GM23338 (cell line): Measurements from ENCODE around the gene MYH4. TPM values are rescaled to one million over a fixed set of nuclear protein-coding genes. Genes with fewer than 3 reads are reported as not detected.
A peak's percentile ranks its signal among the peaks of the same experiment; 100 is the strongest.

Experiments
- ATAC-seq: fragments of 200-7000 bp; cut with Tn5 transposase; 3 replicates; pipeline ENCODE4 v1.9.1; 2020
- DNase-seq: peaks from one replicate; pipeline ENCODE4 v3.0.0-alpha.2; 2015; ENCODE audit warnings: low spot score
- H2AFZ ChIP-seq: fragments of 200-600 bp; sonication (generic); 2 replicates; pipeline ENCODE4 v1.8.0; 2016; ENCODE audit warnings: antibody characterized with exemption, mild to moderate bottlenecking, moderate library complexity
- H3F3A ChIP-seq: fragments of 200-600 bp; sonication (generic); replicated peaks from 2 replicates; pipeline ENCODE4 v1.8.0; 2017; ENCODE audit warnings: antibody characterized with exemption, mixed run types, low read depth
- H3K27ac ChIP-seq: fragments of 200-600 bp; sonication (generic); 2 replicates; pipeline ENCODE4 v1.6.1; 2016; ENCODE audit warnings: low read depth
- H3K27me3 ChIP-seq: fragments of 200-600 bp; sonication (generic); 2 replicates; pipeline ENCODE4 v1.8.0; 2016; ENCODE audit warnings: mild to moderate bottlenecking, mixed run types, moderate library complexity; ENCODE audit not compliant: insufficient read depth
- H3K36me3 ChIP-seq: fragments of 200-600 bp; sonication (generic); 2 replicates; pipeline ENCODE4 v1.8.0; 2016; ENCODE audit warnings: mild to moderate bottlenecking; ENCODE audit not compliant: insufficient read depth
- H3K4me1 ChIP-seq: fragments of 200-600 bp; sonication (generic); 2 replicates; pipeline ENCODE4 v1.8.0; 2016; ENCODE audit warnings: mild to moderate bottlenecking, moderate library complexity; ENCODE audit not compliant: insufficient read depth
- H3K4me2 ChIP-seq: fragments of 200-600 bp; sonication (generic); 2 replicates; pipeline ENCODE4 v1.7.1; 2017; ENCODE audit warnings: mixed run types
- H3K4me3 ChIP-seq: fragments of 200-600 bp; sonication (generic); 2 replicates; pipeline ENCODE4 v1.6.1; 2016; ENCODE audit warnings: mixed run types
- H3K79me2 ChIP-seq: fragments of 200-600 bp; sonication (generic); replicated peaks from 2 replicates; pipeline ENCODE4 v1.8.0; 2017; ENCODE audit warnings: mild to moderate bottlenecking; ENCODE audit not compliant: insufficient read depth
- H3K9me2 ChIP-seq: fragments of 200-600 bp; sonication (generic); 2 replicates; pipeline ENCODE4 v1.8.0; 2017; ENCODE audit not compliant: insufficient read depth
- H4K20me1 ChIP-seq: fragments of 200-600 bp; sonication (generic); replicated peaks from 2 replicates; pipeline ENCODE4 v1.8.0; 2017; ENCODE audit warnings: mild to moderate bottlenecking; ENCODE audit not compliant: insufficient read depth
- H3K27ac Mint-ChIP-seq: 2 replicates; pipeline ENCODE4 v1.8.0; 2020; ENCODE audit warnings: inconsistent platforms, mild to moderate bottlenecking, moderate library complexity, mixed read lengths
- H3K27me3 Mint-ChIP-seq: 3 replicates; pipeline ENCODE4 v1.8.0; 2022; ENCODE audit warnings: low read depth, mild to moderate bottlenecking, moderate library complexity, mixed read lengths, inconsistent platforms; ENCODE audit not compliant: insufficient read depth, poor library complexity
- H3K36me3 Mint-ChIP-seq: 3 replicates; pipeline ENCODE4 v1.8.0; 2021; ENCODE audit warnings: low read depth, mild to moderate bottlenecking, inconsistent platforms, moderate library complexity, mixed read lengths
- H3K4me1 Mint-ChIP-seq: 3 replicates; pipeline ENCODE4 v1.8.0; 2020; ENCODE audit warnings: mild to moderate bottlenecking, inconsistent platforms, mixed read lengths
- H3K4me3 Mint-ChIP-seq: 3 replicates; pipeline ENCODE4 v1.8.0; 2021; ENCODE audit warnings: moderate library complexity, mild to moderate bottlenecking, inconsistent platforms, mixed read lengths
- H3K9me3 Mint-ChIP-seq: 3 replicates; pipeline ENCODE4 v1.8.0; 2020; ENCODE audit warnings: moderate library complexity, mild to moderate bottlenecking, inconsistent platforms, mixed read lengths
- CREB1 ChIP-seq: fragments of 250-450 bp; sonication (Bioruptor Pico); IDR thresholded peaks from 2 replicates; pipeline ENCODE4 v1.5.0; 2020; ENCODE audit warnings: low read depth, mild to moderate bottlenecking, moderate library complexity
- ETS1 ChIP-seq: IDR thresholded peaks from 2 replicates; pipeline ENCODE4 v1.6.1; 2016; ENCODE audit warnings: antibody characterized with exemption
- EZH2 ChIP-seq: fragments of 200-600 bp; sonication (generic); IDR thresholded peaks from one replicate; pipeline ENCODE4 v1.8.0; 2017; ENCODE audit warnings: antibody characterized with exemption, mild to moderate bottlenecking, low read depth; ENCODE audit not compliant: unreplicated experiment
- EZH2phosphoT487 ChIP-seq: fragments of 200-600 bp; sonication (generic); IDR thresholded peaks from one replicate; pipeline ENCODE4 v1.8.1; 2018; ENCODE audit warnings: antibody characterized with exemption; ENCODE audit not compliant: unreplicated experiment
- JUNB ChIP-seq: IDR thresholded peaks from one replicate; pipeline ENCODE4 v1.6.1; 2016; ENCODE audit warnings: antibody characterized with exemption; ENCODE audit not compliant: unreplicated experiment
- NANOG ChIP-seq: IDR thresholded peaks from 2 replicates; pipeline ENCODE4 v1.6.1; 2016; ENCODE audit warnings: antibody characterized with exemption, borderline replicate concordance
- STAT1 ChIP-seq: IDR thresholded peaks from one replicate; pipeline ENCODE4 v1.6.1; 2016; ENCODE audit warnings: antibody characterized with exemption; ENCODE audit not compliant: unreplicated experiment
- ZNF114 ChIP-seq: fragments of 250-450 bp; sonication (Bioruptor Pico); IDR thresholded peaks from 2 replicates; pipeline ENCODE4 v1.5.0; 2020; ENCODE audit warnings: mild to moderate bottlenecking, moderate library complexity
- ZNF331 ChIP-seq: fragments of 250-450 bp; sonication (Bioruptor Pico); IDR thresholded peaks from 2 replicates; pipeline ENCODE4 v1.5.0; 2020; ENCODE audit warnings: low read depth, mild to moderate bottlenecking, moderate library complexity
- polyA plus RNA-seq: library from polyadenylated mRNA; unstranded; fragments of >200 nt; fragmentation: Nextera tagmentation; extraction: Ambion mirVana; gene quantifications from 2 replicates; pipeline ENCODE4 v1.2.1, GENCODE V29; 2016
- total RNA-seq: library from RNA; depleted of rRNA; stranded (reverse); fragments of >200 nt; shearing (Covaris generic); gene quantifications from 2 replicates; pipeline ENCODE4 v1.2.3, GENCODE V29; 2014
- TF ChIP-seq, protein P1 (sequence below): IDR thresholded peaks from one replicate; pipeline ENCODE4 v1.6.1; 2018; ENCODE audit warnings: antibody characterized with exemption; ENCODE audit not compliant: unreplicated experiment
- TF ChIP-seq, protein P2 (sequence below), 2 experiments: fragments of 200-600 bp in 1 of 2; sonication (generic) in 1 of 2; conservative IDR thresholded peaks; 2 replicates each; pipeline versions ENCODE4 v1.5.1 to v1.6.1; 2016 to 2017; ENCODE audit warnings: antibody characterized with exemption in 2 of 2, low read depth in 2 of 2, mild to moderate bottlenecking in 2 of 2, moderate library complexity in 1 of 2

MYH4 gene
- total and polyA plus RNA-seq, 2 experiments from 2014 or later = not detected

DNA sequence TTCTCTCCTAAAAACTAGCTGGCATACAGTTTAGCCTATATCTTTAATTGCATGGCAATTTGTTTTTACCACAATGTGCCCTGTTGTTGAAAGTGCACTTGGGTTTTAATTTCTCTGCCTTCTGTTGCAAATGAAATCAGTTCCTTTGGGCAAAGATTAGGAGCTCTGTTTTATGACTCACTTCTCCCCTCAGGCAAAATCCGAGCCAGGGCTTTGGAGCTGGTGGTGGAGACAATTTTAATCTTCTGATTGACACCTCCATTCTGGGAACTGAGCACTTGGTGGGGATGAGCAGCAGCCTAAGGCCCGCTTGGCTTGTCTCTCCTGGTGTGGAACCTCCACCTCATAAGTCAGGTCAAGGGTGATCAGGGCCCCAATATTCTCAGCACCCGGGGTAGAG, 34.3 kb downstream of the MYH4 start:
- Mint-ChIP-seq H3K27me3 (no peaks in the 10 kb centered on the region), H3K36me3 (no peaks in the 10 kb centered on the region), H3K9me3 (no peaks in the 10 kb centered on the region), H3K27ac (no peak overlapping the region), H3K4me3 (no peak overlapping the region), H3K4me1 (no peaks in the 10 kb centered on the region)
- Histone ChIP-seq H3K4me2 (no peak overlapping the region), H3F3A (no peaks in the 10 kb centered on the region), H3K4me3 (no peak overlapping the region), H3K9me2 (no peaks in the 10 kb centered on the region), H3K4me1 (no peaks in the 10 kb centered on the region), H3K79me2 (no peaks in the 10 kb centered on the region), H3K27me3 (no peaks in the 10 kb centered on the region), H4K20me1 (no peaks in the 10 kb centered on the region), H3K36me3 (no peaks in the 10 kb centered on the region), H3K27ac (no peak overlapping the region), H2AFZ (peak overlapping the region; percentile 84; the same call in 1 of the 2 replicates)
- no peak for ATAC-seq
- TF ChIP-seq, protein P1, sequence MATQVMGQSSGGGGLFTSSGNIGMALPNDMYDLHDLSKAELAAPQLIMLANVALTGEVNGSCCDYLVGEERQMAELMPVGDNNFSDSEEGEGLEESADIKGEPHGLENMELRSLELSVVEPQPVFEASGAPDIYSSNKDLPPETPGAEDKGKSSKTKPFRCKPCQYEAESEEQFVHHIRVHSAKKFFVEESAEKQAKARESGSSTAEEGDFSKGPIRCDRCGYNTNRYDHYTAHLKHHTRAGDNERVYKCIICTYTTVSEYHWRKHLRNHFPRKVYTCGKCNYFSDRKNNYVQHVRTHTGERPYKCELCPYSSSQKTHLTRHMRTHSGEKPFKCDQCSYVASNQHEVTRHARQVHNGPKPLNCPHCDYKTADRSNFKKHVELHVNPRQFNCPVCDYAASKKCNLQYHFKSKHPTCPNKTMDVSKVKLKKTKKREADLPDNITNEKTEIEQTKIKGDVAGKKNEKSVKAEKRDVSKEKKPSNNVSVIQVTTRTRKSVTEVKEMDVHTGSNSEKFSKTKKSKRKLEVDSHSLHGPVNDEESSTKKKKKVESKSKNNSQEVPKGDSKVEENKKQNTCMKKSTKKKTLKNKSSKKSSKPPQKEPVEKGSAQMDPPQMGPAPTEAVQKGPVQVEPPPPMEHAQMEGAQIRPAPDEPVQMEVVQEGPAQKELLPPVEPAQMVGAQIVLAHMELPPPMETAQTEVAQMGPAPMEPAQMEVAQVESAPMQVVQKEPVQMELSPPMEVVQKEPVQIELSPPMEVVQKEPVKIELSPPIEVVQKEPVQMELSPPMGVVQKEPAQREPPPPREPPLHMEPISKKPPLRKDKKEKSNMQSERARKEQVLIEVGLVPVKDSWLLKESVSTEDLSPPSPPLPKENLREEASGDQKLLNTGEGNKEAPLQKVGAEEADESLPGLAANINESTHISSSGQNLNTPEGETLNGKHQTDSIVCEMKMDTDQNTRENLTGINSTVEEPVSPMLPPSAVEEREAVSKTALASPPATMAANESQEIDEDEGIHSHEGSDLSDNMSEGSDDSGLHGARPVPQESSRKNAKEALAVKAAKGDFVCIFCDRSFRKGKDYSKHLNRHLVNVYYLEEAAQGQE = no peak
- TF ChIP-seq JUNB = no peak
- no peak for TF ChIP-seq NANOG
- no peak for DNase-seq

- H3K9me3 Mint-ChIP-seq = no peaks in the 10 kb centered on the region
- peaks cover 4% of the 10 kb centered on the region; the same call in 2 of the 3 replicates for H3K4me1 Mint-ChIP-seq
- Histone ChIP-seq H3K4me2 (no peak overlapping the region), H3K4me3 (no peak overlapping the region), H3K36me3 (no peaks in the 10 kb centered on the region), H3K79me2 (no peaks in the 10 kb centered on the region), H3F3A (no peaks in the 10 kb centered on the region), H3K9me2 (no peaks in the 10 kb centered on the region), H2AFZ (no peak overlapping the region), H3K4me1 (no peaks in the 10 kb centered on the region), H4K20me1 (no peaks in the 10 kb centered on the region), H3K27ac (no peak overlapping the region), H3K27me3 (no peaks in the 10 kb centered on the region)
- H3K4me3 Mint-ChIP-seq = no peak overlapping the region
- H3K27ac Mint-ChIP-seq = 0 out of 2 replicates have a peak overlapping the region, but pooled peaks have one; percentile 54
- H3K27me3 Mint-ChIP-seq = no peaks in the 10 kb centered on the region
- DNase-seq (peak; percentile 14), ATAC-seq (no peak)
- H3K36me3 Mint-ChIP-seq = no peaks in the 10 kb centered on the region
- TF ChIP-seq ZNF114 (CRISPR knock-in tag) (no peak), ZNF331 (CRISPR knock-in tag) (no peak), CREB1 (no peak), NANOG (no peak), EZH2 (no peak), JUNB (no peak), EZH2phosphoT487 (no peak), STAT1 (no peak), ETS1 (no peak)
- TF ChIP-seq, protein P2, sequence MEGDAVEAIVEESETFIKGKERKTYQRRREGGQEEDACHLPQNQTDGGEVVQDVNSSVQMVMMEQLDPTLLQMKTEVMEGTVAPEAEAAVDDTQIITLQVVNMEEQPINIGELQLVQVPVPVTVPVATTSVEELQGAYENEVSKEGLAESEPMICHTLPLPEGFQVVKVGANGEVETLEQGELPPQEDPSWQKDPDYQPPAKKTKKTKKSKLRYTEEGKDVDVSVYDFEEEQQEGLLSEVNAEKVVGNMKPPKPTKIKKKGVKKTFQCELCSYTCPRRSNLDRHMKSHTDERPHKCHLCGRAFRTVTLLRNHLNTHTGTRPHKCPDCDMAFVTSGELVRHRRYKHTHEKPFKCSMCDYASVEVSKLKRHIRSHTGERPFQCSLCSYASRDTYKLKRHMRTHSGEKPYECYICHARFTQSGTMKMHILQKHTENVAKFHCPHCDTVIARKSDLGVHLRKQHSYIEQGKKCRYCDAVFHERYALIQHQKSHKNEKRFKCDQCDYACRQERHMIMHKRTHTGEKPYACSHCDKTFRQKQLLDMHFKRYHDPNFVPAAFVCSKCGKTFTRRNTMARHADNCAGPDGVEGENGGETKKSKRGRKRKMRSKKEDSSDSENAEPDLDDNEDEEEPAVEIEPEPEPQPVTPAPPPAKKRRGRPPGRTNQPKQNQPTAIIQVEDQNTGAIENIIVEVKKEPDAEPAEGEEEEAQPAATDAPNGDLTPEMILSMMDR (conservative IDR thresholded peaks at IDR 0.05; ENCODE audit: low read depth in 2 of 2) = no peak
- TF ChIP-seq, protein P1 = no peak
Measured at GRCh38 chr17:10429421-10430045, 39.8 kb downstream of the MYH4 start.
